CD8-positive, alpha-beta memory T cell (primary cell): ENCODE measurements around the gene CAVIN2. TPM values are rescaled to one million over a fixed set of nuclear protein-coding genes. Genes with fewer than 3 reads are reported as not detected.

Experiments used
- CTCF ChIA-PET: fragments of 350-600 bp; sonication (Branson Sonifier 250); formaldehyde crosslinking; loops from one replicate; lab custom pipeline; 2021; ENCODE audit warnings: antibody characterized with exemption; lab: Charles Lee
- POLR2A ChIA-PET: fragments of 350-600 bp; sonication (Branson Sonifier 250); formaldehyde crosslinking; loops from one replicate; lab custom pipeline; 2021; ENCODE audit warnings: antibody characterized with exemption; lab: Charles Lee
- DNase-seq, 5 donors: peaks; one replicate each; pipeline versions ENCODE4 v3.0.0 to v3.0.0-alpha.2; 2020 to 2022; ENCODE audit warnings: mixed read lengths in 1 of 5
- H3K27ac ChIP-seq: one replicate; pipeline ENCODE4 v1.7.0; 2013; ENCODE audit warnings: low read depth, mild to moderate bottlenecking, low read length, moderate library complexity
- H3K27me3 ChIP-seq: 2 replicates; pipeline ENCODE4 v1.7.0; 2013; ENCODE audit warnings: low read length, mild to moderate bottlenecking; ENCODE audit not compliant: insufficient read depth, poor library complexity, severe bottlenecking
- H3K36me3 ChIP-seq: 2 replicates; pipeline ENCODE4 v1.7.0; 2013; ENCODE audit warnings: mild to moderate bottlenecking, low read length, moderate library complexity; ENCODE audit not compliant: insufficient read depth
- H3K4me1 ChIP-seq: 2 replicates; pipeline ENCODE4 v1.7.0; 2013; ENCODE audit warnings: mild to moderate bottlenecking, low read length, moderate library complexity; ENCODE audit not compliant: insufficient read depth
- H3K4me3 ChIP-seq: 2 replicates; pipeline ENCODE4 v1.7.0; 2013; ENCODE audit warnings: mild to moderate bottlenecking, low read length
- H3K9me3 ChIP-seq: 2 replicates; pipeline ENCODE4 v1.7.0; 2013; ENCODE audit warnings: mild to moderate bottlenecking, low read length
- H3K27ac Mint-ChIP-seq, 8 donors: one replicate each; pipeline ENCODE4 v1.8.0; 2020 to 2021; ENCODE audit warnings: mixed read lengths in 8 of 8, mild to moderate bottlenecking in 6 of 8, inconsistent platforms in 3 of 8, moderate library complexity in 3 of 8
- H3K27me3 Mint-ChIP-seq, 2 donors: one replicate each; pipeline ENCODE4 v1.8.0; 2020 to 2021; ENCODE audit warnings: mixed read lengths in 2 of 2, mild to moderate bottlenecking in 1 of 2, moderate library complexity in 1 of 2
- H3K36me3 Mint-ChIP-seq, 3 donors: one replicate each; pipeline ENCODE4 v1.8.0; 2020 to 2021; ENCODE audit warnings: mixed read lengths in 3 of 3, inconsistent platforms in 1 of 3, mild to moderate bottlenecking in 1 of 3
- H3K4me1 Mint-ChIP-seq, 3 donors: one replicate each; pipeline ENCODE4 v1.8.0; 2020 to 2021; ENCODE audit warnings: mixed read lengths in 3 of 3, inconsistent platforms in 1 of 3, mild to moderate bottlenecking in 1 of 3
- H3K4me3 Mint-ChIP-seq, 7 donors: one replicate each; pipeline ENCODE4 v1.8.0; 2020 to 2021; ENCODE audit warnings: mixed read lengths in 7 of 7, mild to moderate bottlenecking in 6 of 7, moderate library complexity in 4 of 7, inconsistent platforms in 2 of 7
- H3K9me3 Mint-ChIP-seq, 5 donors: one replicate each; pipeline ENCODE4 v1.8.0; 2020 to 2022; ENCODE audit warnings: mixed read lengths in 5 of 5, mild to moderate bottlenecking in 3 of 5, moderate library complexity in 2 of 5, inconsistent platforms in 1 of 5
- polyA plus RNA-seq: library from polyadenylated mRNA; unstranded; fragments of 300-500 nt; fragmentation: Illumina TruSeq; gene quantifications from one replicate; pipeline ENCODE4 v1.2.3, GENCODE V29; 2021
- total RNA-seq, 2 experiments: library from RNA; stranded (reverse); gene quantifications; one replicate each; pipeline ENCODE4 v1.2.3, GENCODE V29; 2021

The CAVIN2 gene
- total and polyA plus RNA-seq, 3 experiments from 2014 or later: not detected

- Histone ChIP-seq H3K9me3 (no peaks in the 10 kb centered on the region), H3K27me3 (no peaks in the 10 kb centered on the region), H3K4me3 (no peak overlapping the region), H3K4me1 (no peaks in the 10 kb centered on the region), H3K27ac (no peak overlapping the region), H3K36me3 (no peaks in the 10 kb centered on the region)
- Mint-ChIP-seq H3K4me3 (no peak overlapping the region), H3K9me3 (no peaks in the 10 kb centered on the region), H3K27ac (no peak overlapping the region), H3K36me3 (no peaks in the 10 kb centered on the region), H3K4me1 (no peaks in the 10 kb centered on the region), H3K27me3 (peaks cover 8 to 11% of the 10 kb centered on the region in 2 donors)
- DNase-seq: no peak
- ChIA-PET CTCF (no interaction called here), POLR2A (no interaction called here)
Measured at GRCh38 chr2:191869178-191869577, 22.3 kb upstream of the CAVIN2 start.

- Histone ChIP-seq H3K4me1 (no peaks in the 10 kb centered on the region), H3K9me3 (no peaks in the 10 kb centered on the region), H3K36me3 (no peaks in the 10 kb centered on the region), H3K4me3 (no peak overlapping the region), H3K27ac (no peak overlapping the region), H3K27me3 (no peaks in the 10 kb centered on the region)
- no peaks in the 10 kb centered on the region for H3K9me3 Mint-ChIP-seq
- no peak overlapping the region for H3K4me3 Mint-ChIP-seq
- ChIA-PET POLR2A (no interaction called here), CTCF (no interaction called here)
- no peak for DNase-seq
- peaks cover 8 to 15% of the 10 kb centered on the region in 2 donors for H3K27me3 Mint-ChIP-seq
- H3K4me1 Mint-ChIP-seq: no peaks in the 10 kb centered on the region
- no peak overlapping the region for H3K27ac Mint-ChIP-seq
- H3K36me3 Mint-ChIP-seq: no peaks in the 10 kb centered on the region
Measured at GRCh38 chr2:191867507-191867847, 20.6 kb upstream of the CAVIN2 start.

DNA sequence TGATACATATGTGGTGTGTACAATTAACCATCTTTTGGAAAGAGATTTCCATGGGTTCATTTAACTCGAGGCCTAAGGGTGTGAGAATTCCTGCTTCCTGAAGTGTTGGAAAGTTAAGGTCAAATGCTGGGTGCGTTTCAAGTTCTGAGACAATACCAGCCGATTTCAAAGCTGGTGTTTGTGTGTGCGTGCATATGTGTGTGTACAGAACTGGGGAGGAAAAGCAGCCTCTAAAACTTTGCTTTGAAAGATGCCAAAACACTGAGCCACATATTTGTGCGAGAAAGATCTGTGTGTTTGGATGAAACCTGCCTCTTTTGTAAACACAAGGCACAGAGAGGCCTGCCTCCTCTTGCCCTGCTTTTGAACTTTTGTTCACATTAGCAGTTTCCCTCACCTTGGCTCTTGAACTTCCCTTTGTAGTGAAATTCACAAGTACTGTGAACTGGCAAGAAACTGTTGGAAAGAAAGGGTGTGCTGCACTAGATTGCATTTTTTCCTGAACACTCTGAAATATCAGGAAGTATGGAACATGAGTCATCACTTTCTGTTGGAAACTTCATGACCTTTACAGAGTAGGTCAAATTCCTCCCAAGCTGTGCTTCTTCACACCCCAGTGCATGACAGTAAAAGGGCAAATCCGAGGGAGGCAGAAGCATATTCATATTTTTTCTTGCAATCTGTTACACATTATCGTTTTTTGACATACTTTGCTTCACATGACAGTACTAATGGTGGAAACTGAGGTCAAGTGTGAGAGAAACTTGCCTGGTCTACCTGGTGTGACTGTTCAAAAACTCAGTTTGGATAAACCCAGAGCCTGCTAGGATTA is 20.0 kb upstream of the CAVIN2 start:
- Mint-ChIP-seq H3K4me3 (no peak overlapping the region), H3K9me3 (no peaks in the 10 kb centered on the region), H3K4me1 (no peaks in the 10 kb centered on the region), H3K36me3 (no peaks in the 10 kb centered on the region), H3K27ac (no peak overlapping the region), H3K27me3 (peaks cover 8 to 15% of the 10 kb centered on the region in 2 donors)
- DNase-seq: no peak
- no peaks in the 10 kb centered on the region for H3K36me3 ChIP-seq
- no peaks in the 10 kb centered on the region for H3K27me3 ChIP-seq
- no peaks in the 10 kb centered on the region for H3K9me3 ChIP-seq
- no peak overlapping the region for H3K4me3 ChIP-seq
- H3K27ac ChIP-seq: peak overlapping the region; percentile 39
- ChIA-PET POLR2A (no interaction called here), CTCF (no interaction called here)
- no peaks in the 10 kb centered on the region for H3K4me1 ChIP-seq

GRCh38 chr2:191866195-191866594 is 19.3 kb upstream of the CAVIN2 start:
- peaks cover 8 to 20% of the 10 kb centered on the region in 2 donors for H3K27me3 Mint-ChIP-seq
- CTCF ChIA-PET: no interaction called here
- H3K4me3 Mint-ChIP-seq: no peak overlapping the region
- no peak for DNase-seq
- POLR2A ChIA-PET: no interaction called here
- Histone ChIP-seq H3K27ac (no peak overlapping the region), H3K9me3 (no peaks in the 10 kb centered on the region), H3K4me3 (no peak overlapping the region), H3K4me1 (no peaks in the 10 kb centered on the region), H3K27me3 (no peaks in the 10 kb centered on the region), H3K36me3 (no peaks in the 10 kb centered on the region)
- H3K9me3 Mint-ChIP-seq: no peaks in the 10 kb centered on the region
- no peaks in the 10 kb centered on the region for H3K36me3 Mint-ChIP-seq
- H3K27ac Mint-ChIP-seq: no peak overlapping the region
- H3K4me1 Mint-ChIP-seq: no peaks in the 10 kb centered on the region

DNA sequence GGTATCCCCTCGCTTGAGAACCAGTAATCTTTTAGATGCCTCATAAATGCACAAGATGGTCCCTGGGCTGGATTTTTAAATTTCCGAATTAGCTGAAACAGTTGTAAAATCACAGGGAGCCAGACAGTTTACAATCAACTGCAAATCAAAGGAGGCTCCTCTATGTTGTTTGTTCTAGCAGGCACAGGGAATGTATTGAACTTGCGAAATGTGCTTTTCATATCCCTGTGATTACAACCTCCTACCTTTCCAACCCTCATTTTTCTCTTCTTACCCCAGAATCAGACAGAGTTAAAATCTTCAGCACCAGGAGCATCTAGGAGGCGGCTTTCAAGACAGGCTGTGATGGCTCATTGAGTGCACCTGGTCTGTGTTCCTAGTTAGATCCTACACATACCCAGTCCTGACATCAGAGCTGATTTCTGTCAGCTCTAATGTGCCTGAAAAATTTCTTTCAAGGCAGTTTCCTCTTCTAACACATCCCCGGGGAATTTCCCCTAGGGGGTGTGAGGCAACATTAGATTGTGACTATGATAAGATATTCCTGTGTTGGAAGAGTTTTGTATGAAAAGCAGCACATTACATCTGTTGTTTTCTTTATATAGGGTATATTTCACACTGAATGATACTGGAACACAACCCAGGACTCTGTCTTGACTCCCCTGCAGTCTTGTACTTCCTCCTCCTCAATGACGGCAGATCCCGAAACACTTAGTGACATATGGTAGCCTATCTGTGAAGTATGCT is 17.9 kb upstream of the CAVIN2 start:
- H3K9me3 ChIP-seq: no peaks in the 10 kb centered on the region
- Mint-ChIP-seq H3K9me3 (no peaks in the 10 kb centered on the region), H3K4me1 (no peaks in the 10 kb centered on the region), H3K4me3 (no peak overlapping the region), H3K27ac (no peak overlapping the region), H3K36me3 (no peaks in the 10 kb centered on the region), H3K27me3 (peaks cover 7 to 23% of the 10 kb centered on the region in 2 donors)
- POLR2A ChIA-PET: no interaction called here
- H3K4me1 ChIP-seq: no peaks in the 10 kb centered on the region
- no peaks in the 10 kb centered on the region for H3K27me3 ChIP-seq
- no peak overlapping the region for H3K4me3 ChIP-seq
- CTCF ChIA-PET: no interaction called here
- H3K36me3 ChIP-seq: no peaks in the 10 kb centered on the region
- no peak overlapping the region for H3K27ac ChIP-seq
- no peak for DNase-seq

- H3K9me3 Mint-ChIP-seq: no peaks in the 10 kb centered on the region
- ChIA-PET CTCF (no interaction called here), POLR2A (no interaction called here)
- H3K27ac ChIP-seq: no peak overlapping the region
- H3K27me3 ChIP-seq: no peaks in the 10 kb centered on the region
- no peaks in the 10 kb centered on the region for H3K9me3 ChIP-seq
- H3K36me3 Mint-ChIP-seq: no peaks in the 10 kb centered on the region
- H3K4me1 Mint-ChIP-seq: no peaks in the 10 kb centered on the region
- no peak overlapping the region for H3K4me3 Mint-ChIP-seq
- H3K4me1 ChIP-seq: no peaks in the 10 kb centered on the region
- H3K27me3 Mint-ChIP-seq: peaks cover 7 to 23% of the 10 kb centered on the region in 2 donors
- DNase-seq: no peak
- H3K36me3 ChIP-seq: no peaks in the 10 kb centered on the region
- no peak overlapping the region for H3K4me3 ChIP-seq
- no peak overlapping the region for H3K27ac Mint-ChIP-seq
Measured at GRCh38 chr2:191863988-191864387, 17.1 kb upstream of the CAVIN2 start.

DNA sequence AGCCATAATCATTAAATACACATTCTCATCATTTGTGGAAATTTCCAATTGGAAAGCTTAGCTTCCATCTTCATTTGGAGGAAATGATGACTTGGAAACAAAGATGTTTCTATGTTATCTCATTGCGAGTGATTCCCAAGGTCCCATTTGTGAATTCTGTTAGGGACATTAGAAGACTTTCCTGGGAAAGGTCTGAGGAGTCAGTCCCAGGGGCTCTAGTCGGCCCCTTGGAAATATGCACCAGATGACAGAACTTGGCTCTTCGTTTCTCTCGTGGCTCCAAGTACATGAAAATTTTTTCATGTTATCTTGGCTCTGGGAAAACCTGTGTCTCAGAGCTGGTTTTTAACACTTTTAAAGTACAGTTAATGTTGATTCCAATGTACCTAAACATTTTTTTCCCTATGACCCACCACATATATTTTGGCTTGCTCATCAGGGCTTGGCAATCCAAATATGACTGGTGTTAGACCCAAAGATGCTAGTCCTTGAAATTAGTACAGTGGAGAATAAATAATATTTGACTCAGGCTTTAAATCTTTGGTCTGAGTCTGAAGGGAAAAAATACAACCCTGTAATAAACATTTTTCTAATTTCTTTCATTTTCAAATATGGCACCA is 15.4 kb upstream of the CAVIN2 start:
- no peaks in the 10 kb centered on the region for H3K36me3 Mint-ChIP-seq
- CTCF ChIA-PET: no interaction called here
- Histone ChIP-seq H3K36me3 (no peaks in the 10 kb centered on the region), H3K4me1 (no peaks in the 10 kb centered on the region), H3K4me3 (no peak overlapping the region), H3K27me3 (no peaks in the 10 kb centered on the region), H3K27ac (no peak overlapping the region), H3K9me3 (no peaks in the 10 kb centered on the region)
- H3K27me3 Mint-ChIP-seq: peaks cover 13 to 29% of the 10 kb centered on the region in 2 donors
- no peaks in the 10 kb centered on the region for H3K4me1 Mint-ChIP-seq
- POLR2A ChIA-PET: no interaction called here
- H3K4me3 Mint-ChIP-seq: no peak overlapping the region
- H3K9me3 Mint-ChIP-seq: no peaks in the 10 kb centered on the region
- no peak overlapping the region for H3K27ac Mint-ChIP-seq
- DNase-seq: no peak

DNA sequence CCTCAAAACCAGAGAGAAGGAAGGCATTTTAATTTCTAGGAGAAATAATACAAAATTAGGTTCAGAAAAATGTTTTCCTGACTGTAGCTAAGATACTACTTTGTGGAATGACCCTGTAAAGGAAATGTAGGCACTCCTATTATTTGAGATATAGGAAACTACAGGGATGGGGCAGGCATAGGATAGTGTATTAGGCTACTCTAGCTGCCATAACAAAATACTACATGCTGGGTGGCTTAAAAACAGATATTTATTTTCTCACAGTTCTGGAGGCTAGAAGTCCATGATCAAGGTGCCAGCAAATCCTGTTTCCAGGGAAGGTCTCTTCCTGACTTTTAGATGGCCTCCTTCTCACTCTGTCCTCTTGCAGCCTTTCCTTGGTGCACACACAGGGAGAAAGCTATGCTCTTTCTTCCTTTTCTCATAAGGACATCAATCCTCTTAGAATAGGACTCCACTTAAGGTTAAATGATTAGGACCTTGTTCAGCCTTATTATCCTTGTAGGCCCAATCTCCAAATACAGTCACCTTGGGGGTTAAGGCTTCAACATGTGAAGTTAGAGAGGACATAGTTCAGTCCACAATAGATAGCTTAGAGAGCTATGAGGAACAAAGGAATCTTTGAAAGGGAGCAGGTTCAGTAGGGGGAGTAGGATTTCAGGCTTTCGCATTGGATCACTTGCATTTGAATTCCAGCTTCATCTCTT is 14.0 kb upstream of the CAVIN2 start:
- no peaks in the 10 kb centered on the region for H3K9me3 Mint-ChIP-seq
- no peaks in the 10 kb centered on the region for H3K36me3 Mint-ChIP-seq
- no peak overlapping the region for H3K4me3 Mint-ChIP-seq
- Histone ChIP-seq H3K4me3 (no peak overlapping the region), H3K27ac (no peak overlapping the region), H3K9me3 (no peaks in the 10 kb centered on the region), H3K36me3 (no peaks in the 10 kb centered on the region), H3K4me1 (no peaks in the 10 kb centered on the region), H3K27me3 (no peaks in the 10 kb centered on the region)
- no peak for DNase-seq
- ChIA-PET CTCF (no interaction called here), POLR2A (no interaction called here)
- no peaks in the 10 kb centered on the region for H3K4me1 Mint-ChIP-seq
- H3K27ac Mint-ChIP-seq: no peak overlapping the region
- H3K27me3 Mint-ChIP-seq: peaks cover 7 to 30% of the 10 kb centered on the region in 2 donors
